Glutamatergic neuron (in vitro differentiated cells): ENCODE measurements around the gene ZXDC. TPM values are rescaled to one million over a fixed set of nuclear protein-coding genes. Genes with fewer than 3 reads are reported as not detected.

Source experiments
- DNase-seq: peaks from one replicate; pipeline ENCODE4 v3.0.0; 2022
- H3K27ac Mint-ChIP-seq: one replicate; pipeline ENCODE4 v1.8.0; 2020; ENCODE audit warnings: mild to moderate bottlenecking, mixed read lengths, inconsistent platforms; ENCODE audit not compliant: unreplicated experiment
- H3K27me3 Mint-ChIP-seq: one replicate; pipeline ENCODE4 v1.8.0; 2020; ENCODE audit warnings: mild to moderate bottlenecking, moderate library complexity, mixed read lengths, inconsistent platforms; ENCODE audit not compliant: unreplicated experiment
- H3K36me3 Mint-ChIP-seq: one replicate; pipeline ENCODE4 v1.8.0; 2020; ENCODE audit warnings: mild to moderate bottlenecking, mixed read lengths, inconsistent platforms; ENCODE audit not compliant: unreplicated experiment
- H3K4me1 Mint-ChIP-seq: one replicate; pipeline ENCODE4 v1.8.0; 2020; ENCODE audit warnings: mild to moderate bottlenecking, low read depth, mixed read lengths, inconsistent platforms; ENCODE audit not compliant: unreplicated experiment
- H3K4me3 Mint-ChIP-seq: one replicate; pipeline ENCODE4 v1.8.0; 2020; ENCODE audit warnings: mild to moderate bottlenecking, mixed read lengths, inconsistent platforms; ENCODE audit not compliant: unreplicated experiment
- H3K9me3 Mint-ChIP-seq: one replicate; pipeline ENCODE4 v1.8.0; 2020; ENCODE audit warnings: mild to moderate bottlenecking, moderate library complexity, mixed read lengths, inconsistent platforms; ENCODE audit not compliant: unreplicated experiment
- CTCF ChIP-seq: fragments of 200-600 bp; sonication (generic); IDR thresholded peaks from one replicate; pipeline ENCODE4 v1.5.0; 2021; ENCODE audit not compliant: partially characterized antibody, unreplicated experiment
- total RNA-seq: library from RNA; stranded (reverse); fragmentation: NEBNext Ultra II Directional; extraction: Animal tissue kit (Norgen Biotek cat#: 25700); gene quantifications from one replicate; pipeline ENCODE4 v1.2.1, GENCODE V29; 2021; ENCODE audit not compliant: unreplicated experiment

Gene ZXDC
- total RNA-seq, 1 donor from 2014 or later = 39.5 TPM

GRCh38 chr3:126402666-126403302 is 72.9 kb downstream of the ZXDC start:
- Mint-ChIP-seq H3K4me3 (no peak overlapping the region), H3K9me3 (no peaks in the 10 kb centered on the region), H3K4me1 (peaks cover 3% of the 10 kb centered on the region), H3K27me3 (peaks cover 6% of the 10 kb centered on the region), H3K27ac (no peak overlapping the region), H3K36me3 (peaks cover 5% of the 10 kb centered on the region)
- TF ChIP-seq CTCF = no peak
- no peak for DNase-seq

- Mint-ChIP-seq H3K27me3 (peaks cover 8% of the 10 kb centered on the region), H3K4me3 (no peak overlapping the region), H3K9me3 (no peaks in the 10 kb centered on the region), H3K4me1 (peaks cover 3% of the 10 kb centered on the region), H3K36me3 (peaks cover 5% of the 10 kb centered on the region), H3K27ac (no peak overlapping the region)
- no peak for DNase-seq
- no peak for TF ChIP-seq CTCF
These were observed 73.5 kb downstream of the ZXDC start for GRCh38 chr3:126402178-126402577.

GRCh38 chr3:126401611-126402160 is 74.0 kb downstream of the ZXDC start:
- Mint-ChIP-seq H3K27me3 (peaks cover 8% of the 10 kb centered on the region), H3K4me1 (peaks cover 3% of the 10 kb centered on the region), H3K9me3 (no peaks in the 10 kb centered on the region), H3K27ac (no peak overlapping the region), H3K36me3 (peaks cover 5% of the 10 kb centered on the region), H3K4me3 (no peak overlapping the region)
- TF ChIP-seq CTCF = no peak
- no peak for DNase-seq

- Mint-ChIP-seq H3K9me3 (peaks cover 2% of the 10 kb centered on the region), H3K27ac (no peak overlapping the region), H3K4me1 (peaks cover 3% of the 10 kb centered on the region), H3K4me3 (no peak overlapping the region), H3K27me3 (peaks cover 8% of the 10 kb centered on the region), H3K36me3 (peaks cover 5% of the 10 kb centered on the region)
- TF ChIP-seq CTCF = no peak
- DNase-seq = no peak
These were observed 75.9 kb downstream of the ZXDC start for GRCh38 chr3:126399756-126400155.

- DNase-seq = no peak
- Mint-ChIP-seq H3K9me3 (peaks cover 2% of the 10 kb centered on the region), H3K4me3 (no peak overlapping the region), H3K27me3 (peaks cover 9% of the 10 kb centered on the region), H3K36me3 (peaks cover 5% of the 10 kb centered on the region), H3K4me1 (peaks cover 3% of the 10 kb centered on the region), H3K27ac (no peak overlapping the region)
- TF ChIP-seq CTCF = no peak
These were observed 76.3 kb downstream of the ZXDC start for GRCh38 chr3:126399351-126399735.
